ENCODE results near the gene C1orf232. TPM values are rescaled to one million over a fixed set of nuclear protein-coding genes. Genes with fewer than 3 reads are reported as not detected.

Gene C1orf232
- total RNA-seq, 1 experiment from 2014 or later: not detected

- no peaks in the 10 kb centered on the region for H3K27me3 ChIP-seq (ENCODE audit: insufficient read depth, low read length)
- ChIA-PET CTCF (interaction anchor here (0.9 to 1.3 kb wide), 2 partner anchors 12 to 130 kb away, joined by 3 to 7 read pairs; partner anchors contain the start of gene CNKSR1), POLR2A (interaction anchor here (1.2 kb wide), 1 partner anchor 69 kb away, joined by 4 read pairs; the partner anchor contains the start of gene CEP85), RAD21 (ENCODE audit: low non-redundant PET in 1 of 2, low total read pairs in 2 of 2, uncharacterized antibody in 2 of 2, unreplicated experiment in 2 of 2) (no interaction called here)
- no peaks in the 10 kb centered on the region for H3K9me2 ChIP-seq (ENCODE audit: insufficient read depth)
- H3K4me3 ChIP-seq (replicated peaks in 1 of 2; ENCODE audit: low read depth in 1 of 2, low read length in 2 of 2): no peak overlapping the region
- H3K27ac ChIP-seq (ENCODE audit: low read depth, low read length): no peak overlapping the region
- H3K36me3 ChIP-seq (ENCODE audit: control insufficient read depth in 1 of 2, insufficient read depth in 2 of 2, low read length in 2 of 2): no peaks in the 10 kb centered on the region
- DNase-seq (ENCODE audit: low read depth, low spot score) (no peak), ATAC-seq (no peak)
- no peaks in the 10 kb centered on the region for H4K20me1 ChIP-seq (ENCODE audit: insufficient read depth)
- H3K79me2 ChIP-seq (ENCODE audit: insufficient read depth, low read length): peaks cover 4% of the 10 kb centered on the region
- peak overlapping the region; percentile 60 for H3K9ac ChIP-seq (ENCODE audit: low read length)
- H3K4me2 ChIP-seq (ENCODE audit: low read length): peak overlapping the region; percentile 90
- H3K9me3 ChIP-seq (ENCODE audit: control insufficient read depth in 1 of 2, insufficient read depth in 1 of 2, low read depth in 1 of 2, low read length in 2 of 2): no peaks in the 10 kb centered on the region
- TF ChIP-seq CTCF (IDR thresholded peaks at IDR 0.05 in 2 of 3, conservative IDR thresholded peaks at IDR 0.05 in 1 of 3; ENCODE audit: borderline replicate concordance in 1 of 3, insufficient read depth in 1 of 3, low read depth in 2 of 3, low read length in 2 of 3) (no peak), SP1 (IDR thresholded peaks at IDR 0.05; ENCODE audit: low read depth) (no peak), SIN3A (IDR thresholded peaks at IDR 0.05; ENCODE audit: low read depth) (no peak), EGR1 (IDR thresholded peaks at IDR 0.05; ENCODE audit: low read depth) (no peak), EZH2 (IDR thresholded peaks at IDR 0.05) (no peak)
- H2AFZ ChIP-seq (ENCODE audit: low read depth, low read length, poor library complexity, severe bottlenecking): peak overlapping the region; percentile 85
- H3K4me1 ChIP-seq (ENCODE audit: control insufficient read depth in 1 of 2, insufficient read depth in 2 of 2, low read length in 2 of 2): peaks cover 9 to 37% of the 10 kb centered on the region in 2 experiments
- intact Hi-C loops (cut with micrococcal nuclease): loop anchor here (5.0 kb wide), 3 partner anchors 128 to 227 kb away; no protein-coding TSS in a partner anchor
- BruUV-seq (replicated peaks): no TSS peak
Observed at GRCh38 chr1:26164861-26165842, 3.6 kb downstream of the C1orf232 start.
